ENCODE results near the gene MACROD1. TPM values are rescaled to one million over a fixed set of nuclear protein-coding genes. Genes with fewer than 3 reads are reported as not detected.
A peak's percentile ranks its signal among the peaks of the same experiment; 100 is the strongest.

Gene MACROD1
- total and polyA plus RNA-seq, 9 of the 15 experiments (the other 6 are each of a cell fraction or from before 2014, with no cell fraction given) = 1.1 to 60.0 (median 26.4) TPM

DNA sequence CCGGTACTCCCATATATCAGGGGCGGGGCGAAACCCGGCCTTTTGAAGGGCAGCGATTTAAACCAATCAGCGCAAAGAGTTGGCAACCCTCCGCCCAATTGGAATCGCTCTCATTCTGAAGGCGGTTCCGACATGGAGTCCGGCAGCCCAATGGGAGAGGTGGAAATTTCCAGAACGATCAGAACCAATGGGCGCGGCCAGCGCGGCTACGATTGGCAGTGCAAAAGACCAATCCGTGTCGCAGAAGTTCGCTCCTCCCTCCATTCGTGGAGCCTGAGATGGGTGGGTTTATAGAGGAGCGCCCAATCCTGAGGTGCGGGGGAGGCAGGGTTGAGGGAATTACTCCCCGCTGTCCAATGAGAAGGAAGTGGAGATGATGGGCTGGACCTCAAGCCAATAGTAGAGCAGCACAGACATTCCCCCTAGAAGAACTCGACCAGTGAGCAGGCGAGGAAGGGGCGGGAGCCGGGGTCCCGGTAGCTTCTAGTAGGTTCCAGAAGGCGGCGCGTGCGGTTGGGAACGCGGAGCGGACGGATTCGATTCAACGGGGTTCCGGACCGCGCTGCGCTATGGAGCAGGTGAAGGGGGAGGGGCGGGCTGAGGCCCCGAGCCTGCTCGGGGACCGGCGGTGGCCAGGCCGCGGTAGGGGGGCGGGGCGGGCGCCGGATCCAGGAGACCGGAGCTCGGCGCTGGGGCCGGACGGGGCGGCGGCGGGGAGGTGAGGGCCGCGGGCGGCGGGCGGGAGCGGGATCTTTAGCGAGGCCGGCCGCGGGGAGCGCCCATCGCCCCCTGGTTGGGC is 20.0 kb upstream of the MACROD1 start, which contains the start of gene STIP1 (continued):
- TF ChIP-seq ZNF785 (CRISPR knock-in tag; IDR thresholded peaks at IDR 0.05) (no peak), CCNT2 (IDR thresholded peaks at IDR 0.05; ENCODE audit: borderline replicate concordance, extremely low read depth, insufficient read length, low read depth, low read length) (peak; percentile 13), DIDO1 (tag; IDR thresholded peaks at IDR 0.05; ENCODE audit: low read depth) (no peak), PHB2 (IDR thresholded peaks at IDR 0.05; ENCODE audit: low read depth) (no peak), ARNT (IDR thresholded peaks at IDR 0.05) (peak in 1 of 2 experiments; percentile 100; a peak in 2 of 4 replicates), ZNF696 (CRISPR knock-in tag; conservative IDR thresholded peaks at IDR 0.05) (no peak), ATF7 (IDR thresholded peaks at IDR 0.05) (peak; percentile 89), TAF1 (IDR thresholded peaks at IDR 0.05; ENCODE audit: control insufficient read depth, extremely low read depth, insufficient read depth, low read length, severe bottlenecking) (peak; percentile 98), ZNF431 (CRISPR knock-in tag; IDR thresholded peaks at IDR 0.05) (no peak), GATAD2B (IDR thresholded peaks at IDR 0.05; ENCODE audit: borderline replicate concordance) (no peak), RB1 (IDR thresholded peaks at IDR 0.05; ENCODE audit: low read depth) (peak; percentile 56), TEAD4 (IDR thresholded peaks at IDR 0.05; ENCODE audit: low read length) (peak; percentile 73), TEAD4 (CRISPR knock-in tag; IDR thresholded peaks at IDR 0.05; ENCODE audit: borderline replicate concordance) (no peak), ZNF57 (CRISPR knock-in tag; IDR thresholded peaks at IDR 0.05) (no peak), NFYB (IDR thresholded peaks at IDR 0.05; ENCODE audit: extremely low read depth, insufficient read length) (peak; percentile 99), HNRNPK (IDR thresholded peaks at IDR 0.05; ENCODE audit: low read depth, low read length, poor library complexity, severe bottlenecking) (no peak), BRD9 (IDR thresholded peaks at IDR 0.05; ENCODE audit: low read depth, partially characterized antibody) (no peak), MEF2D (tag; conservative IDR thresholded peaks at IDR 0.05; ENCODE audit: low read depth) (no peak), DACH1 (IDR thresholded peaks at IDR 0.05; ENCODE audit: partially characterized antibody) (no peak), HOXB6 (CRISPR knock-in tag; IDR thresholded peaks at IDR 0.05; ENCODE audit: borderline replicate concordance) (no peak)
- TF ChIP-seq, protein P1, sequence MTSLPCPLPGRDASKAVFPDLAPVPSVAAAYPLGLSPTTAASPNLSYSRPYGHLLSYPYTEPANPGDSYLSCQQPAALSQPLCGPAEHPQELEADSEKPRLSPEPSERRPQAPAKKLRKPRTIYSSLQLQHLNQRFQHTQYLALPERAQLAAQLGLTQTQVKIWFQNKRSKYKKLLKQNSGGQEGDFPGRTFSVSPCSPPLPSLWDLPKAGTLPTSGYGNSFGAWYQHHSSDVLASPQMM (CRISPR knock-in tag; IDR thresholded peaks at IDR 0.05) = no peak
- TF ChIP-seq, protein P2, sequence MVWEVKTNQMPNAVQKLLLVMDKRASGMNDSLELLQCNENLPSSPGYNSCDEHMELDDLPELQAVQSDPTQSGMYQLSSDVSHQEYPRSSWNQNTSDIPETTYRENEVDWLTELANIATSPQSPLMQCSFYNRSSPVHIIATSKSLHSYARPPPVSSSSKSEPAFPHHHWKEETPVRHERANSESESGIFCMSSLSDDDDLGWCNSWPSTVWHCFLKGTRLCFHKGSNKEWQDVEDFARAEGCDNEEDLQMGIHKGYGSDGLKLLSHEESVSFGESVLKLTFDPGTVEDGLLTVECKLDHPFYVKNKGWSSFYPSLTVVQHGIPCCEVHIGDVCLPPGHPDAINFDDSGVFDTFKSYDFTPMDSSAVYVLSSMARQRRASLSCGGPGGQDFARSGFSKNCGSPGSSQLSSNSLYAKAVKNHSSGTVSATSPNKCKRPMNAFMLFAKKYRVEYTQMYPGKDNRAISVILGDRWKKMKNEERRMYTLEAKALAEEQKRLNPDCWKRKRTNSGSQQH (CRISPR knock-in tag; IDR thresholded peaks at IDR 0.05) = no peak
- TF ChIP-seq, protein P3, sequence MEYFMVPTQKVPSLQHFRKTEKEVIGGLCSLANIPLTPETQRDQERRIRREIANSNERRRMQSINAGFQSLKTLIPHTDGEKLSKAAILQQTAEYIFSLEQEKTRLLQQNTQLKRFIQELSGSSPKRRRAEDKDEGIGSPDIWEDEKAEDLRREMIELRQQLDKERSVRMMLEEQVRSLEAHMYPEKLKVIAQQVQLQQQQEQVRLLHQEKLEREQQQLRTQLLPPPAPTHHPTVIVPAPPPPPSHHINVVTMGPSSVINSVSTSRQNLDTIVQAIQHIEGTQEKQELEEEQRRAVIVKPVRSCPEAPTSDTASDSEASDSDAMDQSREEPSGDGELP (CRISPR knock-in tag; IDR thresholded peaks at IDR 0.05; ENCODE audit: borderline replicate concordance) = peak; percentile 25; the same call in 1 of the 2 replicates
- TF ChIP-seq, protein P4, sequence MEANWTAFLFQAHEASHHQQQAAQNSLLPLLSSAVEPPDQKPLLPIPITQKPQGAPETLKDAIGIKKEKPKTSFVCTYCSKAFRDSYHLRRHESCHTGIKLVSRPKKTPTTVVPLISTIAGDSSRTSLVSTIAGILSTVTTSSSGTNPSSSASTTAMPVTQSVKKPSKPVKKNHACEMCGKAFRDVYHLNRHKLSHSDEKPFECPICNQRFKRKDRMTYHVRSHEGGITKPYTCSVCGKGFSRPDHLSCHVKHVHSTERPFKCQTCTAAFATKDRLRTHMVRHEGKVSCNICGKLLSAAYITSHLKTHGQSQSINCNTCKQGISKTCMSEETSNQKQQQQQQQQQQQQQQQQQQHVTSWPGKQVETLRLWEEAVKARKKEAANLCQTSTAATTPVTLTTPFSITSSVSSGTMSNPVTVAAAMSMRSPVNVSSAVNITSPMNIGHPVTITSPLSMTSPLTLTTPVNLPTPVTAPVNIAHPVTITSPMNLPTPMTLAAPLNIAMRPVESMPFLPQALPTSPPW (CRISPR knock-in tag; IDR thresholded peaks at IDR 0.05) = peak; percentile 73
